HG03280 (cell line): ENCODE results near the gene STAMBPL1.
A peak's percentile ranks its signal among the peaks of the same experiment; 100 is the strongest.
"Not testable (repeated sequence)": the region's sequence is repeated elsewhere in the genome, so short reads cannot be mapped to it uniquely, and the experiment has no call there.

Source experiments
- ATAC-seq: cut with Tn5 transposase; IDR thresholded peaks from one replicate; pipeline ENCODE4 v1.9.1; 2021; ENCODE audit warnings: mild to moderate bottlenecking, moderate library complexity; ENCODE audit not compliant: unreplicated experiment

Gene STAMBPL1

GRCh38 chr10:88854684-88855083 lies 25.4 kb upstream of the STAMBPL1 start:
- no peak for ATAC-seq

GRCh38 chr10:88857831-88858230 lies 22.2 kb upstream of the STAMBPL1 start:
- ATAC-seq = no peak

- no peak for ATAC-seq
Observed at GRCh38 chr10:88858491-88858890, 21.6 kb upstream of the STAMBPL1 start.

- no peak for ATAC-seq
Observed at GRCh38 chr10:88861036-88861435, 19.0 kb upstream of the STAMBPL1 start.

- no peak for ATAC-seq
Observed at GRCh38 chr10:88865281-88865876, 14.7 kb upstream of the STAMBPL1 start.

GRCh38 chr10:88866454-88866853 lies 13.6 kb upstream of the STAMBPL1 start:
- ATAC-seq = no peak

GRCh38 chr10:88870089-88870488 lies 10.0 kb upstream of the STAMBPL1 start:
- no peak for ATAC-seq

- no peak for ATAC-seq
Observed at GRCh38 chr10:88873757-88874156, 6.3 kb upstream of the STAMBPL1 start.

- ATAC-seq = no peak
Observed at GRCh38 chr10:88874281-88874680, 5.8 kb upstream of the STAMBPL1 start.

GRCh38 chr10:88875081-88875480 lies 5.0 kb upstream of the STAMBPL1 start:
- ATAC-seq = no peak

GRCh38 chr10:88877298-88877697 lies 2.7 kb upstream of the STAMBPL1 start:
- no peak for ATAC-seq

- peak; percentile 75 for ATAC-seq
Observed at GRCh38 chr10:88880282-88881076, 434 bp downstream of the STAMBPL1 start.

- no peak for ATAC-seq
Observed at GRCh38 chr10:88881320-88881719, 1.3 kb downstream of the STAMBPL1 start.

- no peak for ATAC-seq
Observed at GRCh38 chr10:88881922-88882645, 2.0 kb downstream of the STAMBPL1 start.

- not testable (repeated sequence) for ATAC-seq
Observed at GRCh38 chr10:88882646-88883447, 2.8 kb downstream of the STAMBPL1 start.

- no peak for ATAC-seq
Observed at GRCh38 chr10:88883448-88883809, 3.4 kb downstream of the STAMBPL1 start.

- ATAC-seq = peak; percentile 48
Observed at GRCh38 chr10:88886557-88886956, 6.5 kb downstream of the STAMBPL1 start.

- ATAC-seq = no peak
Observed at GRCh38 chr10:88888810-88889445, 8.9 kb downstream of the STAMBPL1 start.

- ATAC-seq = peak; percentile 70
Observed at GRCh38 chr10:88889559-88890337, 9.7 kb downstream of the STAMBPL1 start.
